GM12878 (cell line): ENCODE results near the gene GPRIN2.
"Not testable (repeated sequence)": the region's sequence is repeated elsewhere in the genome, so short reads cannot be mapped to it uniquely, and the experiment has no call there.

Source experiments
- BHLHE40 ChIP-seq, 2 experiments: fragments of 450-650 bp in 1 of 2; IDR thresholded peaks; 2 replicates each; pipeline ENCODE4 v1.6.1; 2011 to 2017; ENCODE audit warnings: low read depth in 2 of 2, borderline replicate concordance in 1 of 2, improper control_type of control experiment in 1 of 2, low read length in 1 of 2, mild to moderate bottlenecking in 1 of 2
- CBFB ChIP-seq: IDR thresholded peaks from 2 replicates; pipeline ENCODE4 v1.6.1; 2016; ENCODE audit warnings: antibody characterized with exemption, low read depth
- CHD2 ChIP-seq: IDR thresholded peaks from 2 replicates; pipeline ENCODE4 v1.6.1; 2011; ENCODE audit warnings: low read depth, low read length, improper control_type of control experiment, borderline replicate concordance
- E2F8 ChIP-seq: fragments of 450-650 bp; IDR thresholded peaks from 2 replicates; pipeline ENCODE4 v1.6.1; 2018; ENCODE audit warnings: mild to moderate bottlenecking, low read depth, moderate library complexity; ENCODE audit not compliant: partially characterized antibody
- FOXK2 ChIP-seq: fragments of 450-650 bp; IDR thresholded peaks from 2 replicates; pipeline ENCODE4 v1.6.1; 2017; ENCODE audit warnings: mild to moderate bottlenecking, moderate library complexity
- FOXM1 ChIP-seq: IDR thresholded peaks from 2 replicates; pipeline ENCODE4 v1.6.1; 2012; ENCODE audit warnings: low read depth, mild to moderate bottlenecking, inconsistent platforms, low read length, moderate library complexity
- NFIC ChIP-seq: IDR thresholded peaks from 2 replicates; pipeline ENCODE4 v1.6.1; 2012; ENCODE audit warnings: low read depth, mild to moderate bottlenecking, inconsistent platforms, low read length, moderate library complexity
- PKNOX1 ChIP-seq: fragments of 450-650 bp; IDR thresholded peaks from 2 replicates; pipeline ENCODE4 v1.6.1; 2016; ENCODE audit warnings: mild to moderate bottlenecking
- POLR2A ChIP-seq: IDR thresholded peaks from 2 replicates; pipeline ENCODE4 v1.6.1; 2011; ENCODE audit warnings: low read depth, mild to moderate bottlenecking, low read length
- POLR2AphosphoS5 ChIP-seq: IDR thresholded peaks from 2 replicates; pipeline ENCODE4 v1.6.1; 2011; ENCODE audit warnings: mild to moderate bottlenecking, low read length, inconsistent platforms
- TCF3 ChIP-seq: IDR thresholded peaks from 2 replicates; pipeline ENCODE4 v1.6.1; 2012; ENCODE audit warnings: low read depth, mild to moderate bottlenecking, low read length, borderline replicate concordance; ENCODE audit not compliant: insufficient read depth
- ZNF687 ChIP-seq: fragments of 450-650 bp; IDR thresholded peaks from 2 replicates; pipeline ENCODE4 v1.6.1; 2017; ENCODE audit warnings: mild to moderate bottlenecking, moderate library complexity
- TF ChIP-seq, protein P1 (sequence below), 3 experiments: IDR thresholded peaks in 2 of 3; conservative IDR thresholded peaks in 1 of 3; 2 replicates each; pipeline ENCODE4 v1.5.1; 2011; ENCODE audit warnings: low read depth in 3 of 3, low read length in 3 of 3, mild to moderate bottlenecking in 3 of 3, control low read depth in 2 of 3, moderate library complexity in 2 of 3, inconsistent platforms in 1 of 3, mixed read lengths in 1 of 3; ENCODE audit not compliant: control insufficient read depth in 2 of 3, insufficient read depth in 1 of 3; ENCODE audit errors: extremely low read depth in 1 of 3

- not testable (repeated sequence) for TF ChIP-seq TCF3; POLR2A; CBFB; FOXM1; POLR2AphosphoS5; FOXK2; ZNF687; PKNOX1; NFIC; BHLHE40 (IDR thresholded peaks at IDR 0.05; ENCODE audit: borderline replicate concordance in 1 of 2, low read depth in 2 of 2, low read length in 1 of 2); CHD2; E2F8
- TF ChIP-seq, protein P1, sequence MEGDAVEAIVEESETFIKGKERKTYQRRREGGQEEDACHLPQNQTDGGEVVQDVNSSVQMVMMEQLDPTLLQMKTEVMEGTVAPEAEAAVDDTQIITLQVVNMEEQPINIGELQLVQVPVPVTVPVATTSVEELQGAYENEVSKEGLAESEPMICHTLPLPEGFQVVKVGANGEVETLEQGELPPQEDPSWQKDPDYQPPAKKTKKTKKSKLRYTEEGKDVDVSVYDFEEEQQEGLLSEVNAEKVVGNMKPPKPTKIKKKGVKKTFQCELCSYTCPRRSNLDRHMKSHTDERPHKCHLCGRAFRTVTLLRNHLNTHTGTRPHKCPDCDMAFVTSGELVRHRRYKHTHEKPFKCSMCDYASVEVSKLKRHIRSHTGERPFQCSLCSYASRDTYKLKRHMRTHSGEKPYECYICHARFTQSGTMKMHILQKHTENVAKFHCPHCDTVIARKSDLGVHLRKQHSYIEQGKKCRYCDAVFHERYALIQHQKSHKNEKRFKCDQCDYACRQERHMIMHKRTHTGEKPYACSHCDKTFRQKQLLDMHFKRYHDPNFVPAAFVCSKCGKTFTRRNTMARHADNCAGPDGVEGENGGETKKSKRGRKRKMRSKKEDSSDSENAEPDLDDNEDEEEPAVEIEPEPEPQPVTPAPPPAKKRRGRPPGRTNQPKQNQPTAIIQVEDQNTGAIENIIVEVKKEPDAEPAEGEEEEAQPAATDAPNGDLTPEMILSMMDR (IDR thresholded peaks at IDR 0.05 in 2 of 3, conservative IDR thresholded peaks at IDR 0.05 in 1 of 3; ENCODE audit: control insufficient read depth in 2 of 3, extremely low read depth in 1 of 3, insufficient read depth in 1 of 3, low read depth in 3 of 3, low read length in 3 of 3), result not testable (repeated sequence)
Observed at GRCh38 chr10:46567151-46567550, 10.7 kb upstream of the GPRIN2 start.
